Measurements from ENCODE around the gene PLCD1. TPM values are rescaled to one million over a fixed set of nuclear protein-coding genes. Genes with fewer than 3 reads are reported as not detected.

Gene PLCD1
- total and polyA plus RNA-seq, 2 experiments from 2014 or later, result 16.0 to 24.4 TPM

DNA sequence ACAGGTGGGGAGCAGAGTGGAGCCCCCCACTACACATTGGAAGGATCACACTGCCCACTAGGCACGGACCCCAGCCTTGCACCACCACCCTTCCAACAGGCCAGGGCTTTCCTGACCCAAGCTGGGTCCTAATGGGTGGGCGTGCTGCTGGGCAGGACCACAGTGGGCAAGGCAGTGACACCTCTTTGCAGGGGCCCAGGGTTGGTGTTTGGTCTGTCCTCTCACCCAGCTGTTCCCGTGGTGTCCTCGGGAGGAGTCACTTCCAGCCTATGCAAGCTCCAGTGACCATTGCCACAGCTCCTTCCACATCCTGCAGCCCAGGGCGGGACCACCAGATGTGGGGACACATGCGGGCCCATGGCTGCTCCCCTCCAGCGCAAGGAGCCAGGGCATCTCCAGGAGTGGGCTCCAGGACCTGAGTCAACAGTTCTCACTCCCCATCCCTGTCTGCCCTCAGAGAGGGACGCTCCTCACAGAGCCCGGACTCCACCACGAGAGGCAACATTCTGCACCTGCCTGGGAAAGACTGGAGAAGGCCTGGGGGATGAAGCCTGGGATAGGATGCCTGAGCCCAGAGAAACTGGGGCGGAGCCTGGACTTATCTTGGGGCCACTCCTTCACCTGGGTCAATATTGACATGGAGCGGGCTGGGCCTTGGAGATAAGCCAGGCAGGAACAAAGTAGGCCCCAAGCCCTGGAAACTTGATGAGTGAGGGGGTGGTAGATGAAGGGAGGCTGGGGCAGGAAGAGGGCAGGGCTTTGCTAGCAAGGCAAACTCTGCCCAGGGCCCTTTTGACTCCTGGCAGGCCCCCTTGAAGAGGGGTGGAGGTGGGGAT is 42.7 kb downstream of the PLCD1 start:
- Histone ChIP-seq H3K27ac (ENCODE audit: low read depth) (no peak overlapping the region), H4K20me1 (replicated peaks; ENCODE audit: insufficient read depth) (no peaks in the 10 kb centered on the region), H2AFZ (no peak overlapping the region), H3K9me2 (ENCODE audit: insufficient read depth) (no peaks in the 10 kb centered on the region), H3F3A (replicated peaks; ENCODE audit: low read depth) (no peaks in the 10 kb centered on the region), H3K4me2 (no peak overlapping the region), H3K27me3 (ENCODE audit: insufficient read depth) (no peaks in the 10 kb centered on the region), H3K4me1 (ENCODE audit: insufficient read depth) (no peaks in the 10 kb centered on the region), H3K4me3 (no peak overlapping the region), H3K36me3 (ENCODE audit: insufficient read depth) (no peaks in the 10 kb centered on the region), H3K79me2 (replicated peaks; ENCODE audit: insufficient read depth) (no peaks in the 10 kb centered on the region)
- no peaks in the 10 kb centered on the region for H3K9me3 Mint-ChIP-seq
- no peak overlapping the region for H3K27ac Mint-ChIP-seq
- TF ChIP-seq NANOG (IDR thresholded peaks at IDR 0.05; ENCODE audit: borderline replicate concordance), result no peak
- TF ChIP-seq, protein P1, sequence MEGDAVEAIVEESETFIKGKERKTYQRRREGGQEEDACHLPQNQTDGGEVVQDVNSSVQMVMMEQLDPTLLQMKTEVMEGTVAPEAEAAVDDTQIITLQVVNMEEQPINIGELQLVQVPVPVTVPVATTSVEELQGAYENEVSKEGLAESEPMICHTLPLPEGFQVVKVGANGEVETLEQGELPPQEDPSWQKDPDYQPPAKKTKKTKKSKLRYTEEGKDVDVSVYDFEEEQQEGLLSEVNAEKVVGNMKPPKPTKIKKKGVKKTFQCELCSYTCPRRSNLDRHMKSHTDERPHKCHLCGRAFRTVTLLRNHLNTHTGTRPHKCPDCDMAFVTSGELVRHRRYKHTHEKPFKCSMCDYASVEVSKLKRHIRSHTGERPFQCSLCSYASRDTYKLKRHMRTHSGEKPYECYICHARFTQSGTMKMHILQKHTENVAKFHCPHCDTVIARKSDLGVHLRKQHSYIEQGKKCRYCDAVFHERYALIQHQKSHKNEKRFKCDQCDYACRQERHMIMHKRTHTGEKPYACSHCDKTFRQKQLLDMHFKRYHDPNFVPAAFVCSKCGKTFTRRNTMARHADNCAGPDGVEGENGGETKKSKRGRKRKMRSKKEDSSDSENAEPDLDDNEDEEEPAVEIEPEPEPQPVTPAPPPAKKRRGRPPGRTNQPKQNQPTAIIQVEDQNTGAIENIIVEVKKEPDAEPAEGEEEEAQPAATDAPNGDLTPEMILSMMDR (conservative IDR thresholded peaks at IDR 0.05; ENCODE audit: low read depth in 2 of 2), result no peak
- TF ChIP-seq ZNF331 (CRISPR knock-in tag; IDR thresholded peaks at IDR 0.05; ENCODE audit: low read depth), result no peak
- TF ChIP-seq, protein P2, sequence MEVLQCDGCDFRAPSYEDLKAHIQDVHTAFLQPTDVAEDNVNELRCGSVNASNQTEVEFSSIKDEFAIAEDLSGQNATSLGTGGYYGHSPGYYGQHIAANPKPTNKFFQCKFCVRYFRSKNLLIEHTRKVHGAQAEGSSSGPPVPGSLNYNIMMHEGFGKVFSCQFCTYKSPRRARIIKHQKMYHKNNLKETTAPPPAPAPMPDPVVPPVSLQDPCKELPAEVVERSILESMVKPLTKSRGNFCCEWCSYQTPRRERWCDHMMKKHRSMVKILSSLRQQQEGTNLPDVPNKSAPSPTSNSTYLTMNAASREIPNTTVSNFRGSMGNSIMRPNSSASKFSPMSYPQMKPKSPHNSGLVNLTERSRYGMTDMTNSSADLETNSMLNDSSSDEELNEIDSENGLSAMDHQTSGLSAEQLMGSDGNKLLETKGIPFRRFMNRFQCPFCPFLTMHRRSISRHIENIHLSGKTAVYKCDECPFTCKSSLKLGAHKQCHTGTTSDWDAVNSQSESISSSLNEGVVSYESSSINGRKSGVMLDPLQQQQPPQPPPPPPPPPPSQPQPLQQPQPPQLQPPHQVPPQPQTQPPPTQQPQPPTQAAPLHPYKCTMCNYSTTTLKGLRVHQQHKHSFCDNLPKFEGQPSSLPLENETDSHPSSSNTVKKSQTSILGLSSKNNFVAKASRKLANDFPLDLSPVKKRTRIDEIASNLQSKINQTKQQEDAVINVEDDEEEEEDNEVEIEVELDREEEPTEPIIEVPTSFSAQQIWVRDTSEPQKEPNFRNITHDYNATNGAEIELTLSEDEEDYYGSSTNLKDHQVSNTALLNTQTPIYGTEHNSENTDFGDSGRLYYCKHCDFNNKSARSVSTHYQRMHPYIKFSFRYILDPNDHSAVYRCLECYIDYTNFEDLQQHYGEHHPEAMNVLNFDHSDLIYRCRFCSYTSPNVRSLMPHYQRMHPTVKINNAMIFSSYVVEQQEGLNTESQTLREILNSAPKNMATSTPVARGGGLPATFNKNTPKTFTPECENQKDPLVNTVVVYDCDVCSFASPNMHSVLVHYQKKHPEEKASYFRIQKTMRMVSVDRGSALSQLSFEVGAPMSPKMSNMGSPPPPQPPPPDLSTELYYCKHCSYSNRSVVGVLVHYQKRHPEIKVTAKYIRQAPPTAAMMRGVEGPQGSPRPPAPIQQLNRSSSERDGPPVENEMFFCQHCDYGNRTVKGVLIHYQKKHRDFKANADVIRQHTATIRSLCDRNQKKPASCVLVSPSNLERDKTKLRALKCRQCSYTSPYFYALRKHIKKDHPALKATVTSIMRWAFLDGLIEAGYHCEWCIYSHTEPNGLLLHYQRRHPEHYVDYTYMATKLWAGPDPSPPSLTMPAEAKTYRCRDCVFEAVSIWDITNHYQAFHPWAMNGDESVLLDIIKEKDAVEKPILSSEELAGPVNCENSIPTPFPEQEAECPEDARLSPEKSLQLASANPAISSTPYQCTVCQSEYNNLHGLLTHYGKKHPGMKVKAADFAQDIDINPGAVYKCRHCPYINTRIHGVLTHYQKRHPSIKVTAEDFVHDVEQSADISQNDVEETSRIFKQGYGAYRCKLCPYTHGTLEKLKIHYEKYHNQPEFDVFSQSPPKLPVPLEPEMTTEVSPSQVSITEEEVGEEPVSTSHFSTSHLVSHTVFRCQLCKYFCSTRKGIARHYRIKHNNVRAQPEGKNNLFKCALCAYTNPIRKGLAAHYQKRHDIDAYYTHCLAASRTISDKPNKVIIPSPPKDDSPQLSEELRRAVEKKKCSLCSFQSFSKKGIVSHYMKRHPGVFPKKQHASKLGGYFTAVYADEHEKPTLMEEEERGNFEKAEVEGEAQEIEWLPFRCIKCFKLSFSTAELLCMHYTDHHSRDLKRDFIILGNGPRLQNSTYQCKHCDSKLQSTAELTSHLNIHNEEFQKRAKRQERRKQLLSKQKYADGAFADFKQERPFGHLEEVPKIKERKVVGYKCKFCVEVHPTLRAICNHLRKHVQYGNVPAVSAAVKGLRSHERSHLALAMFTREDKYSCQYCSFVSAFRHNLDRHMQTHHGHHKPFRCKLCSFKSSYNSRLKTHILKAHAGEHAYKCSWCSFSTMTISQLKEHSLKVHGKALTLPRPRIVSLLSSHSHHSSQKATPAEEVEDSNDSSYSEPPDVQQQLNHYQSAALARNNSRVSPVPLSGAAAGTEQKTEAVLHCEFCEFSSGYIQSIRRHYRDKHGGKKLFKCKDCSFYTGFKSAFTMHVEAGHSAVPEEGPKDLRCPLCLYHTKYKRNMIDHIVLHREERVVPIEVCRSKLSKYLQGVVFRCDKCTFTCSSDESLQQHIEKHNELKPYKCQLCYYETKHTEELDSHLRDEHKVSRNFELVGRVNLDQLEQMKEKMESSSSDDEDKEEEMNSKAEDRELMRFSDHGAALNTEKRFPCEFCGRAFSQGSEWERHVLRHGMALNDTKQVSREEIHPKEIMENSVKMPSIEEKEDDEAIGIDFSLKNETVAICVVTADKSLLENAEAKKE (CRISPR knock-in tag; IDR thresholded peaks at IDR 0.05), result no peak
- TF ChIP-seq, protein P3, sequence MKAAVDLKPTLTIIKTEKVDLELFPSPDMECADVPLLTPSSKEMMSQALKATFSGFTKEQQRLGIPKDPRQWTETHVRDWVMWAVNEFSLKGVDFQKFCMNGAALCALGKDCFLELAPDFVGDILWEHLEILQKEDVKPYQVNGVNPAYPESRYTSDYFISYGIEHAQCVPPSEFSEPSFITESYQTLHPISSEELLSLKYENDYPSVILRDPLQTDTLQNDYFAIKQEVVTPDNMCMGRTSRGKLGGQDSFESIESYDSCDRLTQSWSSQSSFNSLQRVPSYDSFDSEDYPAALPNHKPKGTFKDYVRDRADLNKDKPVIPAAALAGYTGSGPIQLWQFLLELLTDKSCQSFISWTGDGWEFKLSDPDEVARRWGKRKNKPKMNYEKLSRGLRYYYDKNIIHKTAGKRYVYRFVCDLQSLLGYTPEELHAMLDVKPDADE (IDR thresholded peaks at IDR 0.05), result no peak
- no peak for TF ChIP-seq STAT1 (IDR thresholded peaks at IDR 0.05; ENCODE audit: unreplicated experiment)
- no peak for TF ChIP-seq ZNF114 (CRISPR knock-in tag; IDR thresholded peaks at IDR 0.05)
- no peak for TF ChIP-seq CREB1 (CRISPR knock-in tag; IDR thresholded peaks at IDR 0.05; ENCODE audit: low read depth)
- no peak for TF ChIP-seq JUNB (IDR thresholded peaks at IDR 0.05; ENCODE audit: unreplicated experiment)
- TF ChIP-seq EZH2 (IDR thresholded peaks at IDR 0.05; ENCODE audit: low read depth, unreplicated experiment), result no peak
- TF ChIP-seq EZH2phosphoT487 (IDR thresholded peaks at IDR 0.05; ENCODE audit: unreplicated experiment), result no peak
- no peak for TF ChIP-seq POLR2AphosphoS5 (IDR thresholded peaks at IDR 0.05; ENCODE audit: low read depth)
- TF ChIP-seq, protein P4, sequence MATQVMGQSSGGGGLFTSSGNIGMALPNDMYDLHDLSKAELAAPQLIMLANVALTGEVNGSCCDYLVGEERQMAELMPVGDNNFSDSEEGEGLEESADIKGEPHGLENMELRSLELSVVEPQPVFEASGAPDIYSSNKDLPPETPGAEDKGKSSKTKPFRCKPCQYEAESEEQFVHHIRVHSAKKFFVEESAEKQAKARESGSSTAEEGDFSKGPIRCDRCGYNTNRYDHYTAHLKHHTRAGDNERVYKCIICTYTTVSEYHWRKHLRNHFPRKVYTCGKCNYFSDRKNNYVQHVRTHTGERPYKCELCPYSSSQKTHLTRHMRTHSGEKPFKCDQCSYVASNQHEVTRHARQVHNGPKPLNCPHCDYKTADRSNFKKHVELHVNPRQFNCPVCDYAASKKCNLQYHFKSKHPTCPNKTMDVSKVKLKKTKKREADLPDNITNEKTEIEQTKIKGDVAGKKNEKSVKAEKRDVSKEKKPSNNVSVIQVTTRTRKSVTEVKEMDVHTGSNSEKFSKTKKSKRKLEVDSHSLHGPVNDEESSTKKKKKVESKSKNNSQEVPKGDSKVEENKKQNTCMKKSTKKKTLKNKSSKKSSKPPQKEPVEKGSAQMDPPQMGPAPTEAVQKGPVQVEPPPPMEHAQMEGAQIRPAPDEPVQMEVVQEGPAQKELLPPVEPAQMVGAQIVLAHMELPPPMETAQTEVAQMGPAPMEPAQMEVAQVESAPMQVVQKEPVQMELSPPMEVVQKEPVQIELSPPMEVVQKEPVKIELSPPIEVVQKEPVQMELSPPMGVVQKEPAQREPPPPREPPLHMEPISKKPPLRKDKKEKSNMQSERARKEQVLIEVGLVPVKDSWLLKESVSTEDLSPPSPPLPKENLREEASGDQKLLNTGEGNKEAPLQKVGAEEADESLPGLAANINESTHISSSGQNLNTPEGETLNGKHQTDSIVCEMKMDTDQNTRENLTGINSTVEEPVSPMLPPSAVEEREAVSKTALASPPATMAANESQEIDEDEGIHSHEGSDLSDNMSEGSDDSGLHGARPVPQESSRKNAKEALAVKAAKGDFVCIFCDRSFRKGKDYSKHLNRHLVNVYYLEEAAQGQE (IDR thresholded peaks at IDR 0.05; ENCODE audit: unreplicated experiment), result no peak
- peak; percentile 40 for DNase-seq (ENCODE audit: low spot score)
- H3K4me3 Mint-ChIP-seq, result no peak overlapping the region
- ATAC-seq, result peak; percentile 15
- peaks cover 9% of the 10 kb centered on the region for H3K4me1 Mint-ChIP-seq
- peaks cover 22% of the 10 kb centered on the region for H3K27me3 Mint-ChIP-seq (ENCODE audit: insufficient read depth, low read depth, poor library complexity)
- H3K36me3 Mint-ChIP-seq (ENCODE audit: low read depth), result no peaks in the 10 kb centered on the region
